Lung (tissue), 12 donors: ENCODE measurements around the gene KIAA0319L. TPM values are rescaled to one million over a fixed set of nuclear protein-coding genes. Genes with fewer than 3 reads are reported as not detected.

ENCODE experiments used
- ATAC-seq: fragments of 200-7000 bp; cut with Tn5 transposase; one replicate; pipeline ENCODE4 v1.9.1; 2020; ENCODE audit warnings: moderate number of reproducible peaks; ENCODE audit not compliant: insufficient read depth, low FRiP score
- DNase-seq, 3 donors: peaks; one replicate each; pipeline ENCODE4 v3.0.0-alpha.2; 2013 to 2017
- H3K27ac ChIP-seq, 2 donors: one replicate each; pipeline ENCODE4 v1.5.1; 2013; ENCODE audit warnings: mild to moderate bottlenecking in 2 of 2, moderate library complexity in 2 of 2, control low read depth in 1 of 2, inconsistent platforms in 1 of 2, low read depth in 1 of 2, low read length in 1 of 2
- H3K27me3 ChIP-seq, 3 donors: one replicate each; pipeline ENCODE4 v1.5.1; 2013; ENCODE audit warnings: low read length in 2 of 3; ENCODE audit not compliant: control insufficient read depth in 3 of 3, insufficient read depth in 3 of 3
- H3K36me3 ChIP-seq, 4 donors: one replicate each; pipeline ENCODE4 v1.5.1; 2013; ENCODE audit warnings: low read length in 4 of 4, mild to moderate bottlenecking in 1 of 4, moderate library complexity in 1 of 4; ENCODE audit not compliant: control insufficient read depth in 4 of 4, insufficient read depth in 4 of 4
- H3K4me1 ChIP-seq, 5 donors: one replicate each; pipeline ENCODE4 v1.5.1; 2013; ENCODE audit warnings: low read length in 5 of 5, mild to moderate bottlenecking in 2 of 5, moderate library complexity in 1 of 5; ENCODE audit not compliant: control insufficient read depth in 5 of 5, insufficient read depth in 5 of 5
- H3K4me3 ChIP-seq: one replicate; pipeline ENCODE4 v1.5.1; 2013; ENCODE audit warnings: mild to moderate bottlenecking, control low read depth, moderate library complexity
- H3K9ac ChIP-seq, 2 donors: one replicate each; pipeline ENCODE4 v1.5.1; 2013; ENCODE audit warnings: low read length in 2 of 2, control low read depth in 1 of 2; ENCODE audit not compliant: insufficient read depth in 1 of 2
- H3K9me3 ChIP-seq, 4 donors: one replicate each; pipeline ENCODE4 v1.5.1; 2013; ENCODE audit warnings: low read length in 3 of 4, mild to moderate bottlenecking in 1 of 4, moderate library complexity in 1 of 4; ENCODE audit not compliant: control insufficient read depth in 4 of 4, insufficient read depth in 3 of 4
- WGBS, 2 donors: extraction: QIAGEN DNeasy Blood & Tissue Kit; methylation state at CpG; one replicate each; pipeline ENCODE4 v1.1.7; 2013; 5-methylcytosine and 5-hydroxymethylcytosine counted together
- polyA plus RNA-seq, 2 donors: library from polyadenylated mRNA; stranded (reverse); fragments of 200-250 nt; gene quantifications; one replicate each; pipeline ENCODE4 v1.2.1, GENCODE V29; 2013
- total RNA-seq, 2 donors: library from RNA; depleted of rRNA in 1 of 2; stranded (reverse); fragments of >200 nt in 1 of 2; gene quantifications; one replicate each; pipeline ENCODE4 v1.2.1, GENCODE V29; 2014 to 2021
- TF ChIP-seq, protein P1 (sequence below): IDR thresholded peaks from 2 replicates; pipeline ENCODE4 v1.5.1; 2012; ENCODE audit warnings: mild to moderate bottlenecking; ENCODE audit errors: control extremely low read depth, extremely low read depth
- donor health status: control.
- donor health status: control.
- donor health status: Bipolar disorder and iron deficiency.
- donor health status: healthy.
- donor health status: DM: yes; HTN: yes; CAD: no.

The KIAA0319L gene
- total and polyA plus RNA-seq, 4 donors: 20.3 to 121 (median 60.9) TPM

DNA sequence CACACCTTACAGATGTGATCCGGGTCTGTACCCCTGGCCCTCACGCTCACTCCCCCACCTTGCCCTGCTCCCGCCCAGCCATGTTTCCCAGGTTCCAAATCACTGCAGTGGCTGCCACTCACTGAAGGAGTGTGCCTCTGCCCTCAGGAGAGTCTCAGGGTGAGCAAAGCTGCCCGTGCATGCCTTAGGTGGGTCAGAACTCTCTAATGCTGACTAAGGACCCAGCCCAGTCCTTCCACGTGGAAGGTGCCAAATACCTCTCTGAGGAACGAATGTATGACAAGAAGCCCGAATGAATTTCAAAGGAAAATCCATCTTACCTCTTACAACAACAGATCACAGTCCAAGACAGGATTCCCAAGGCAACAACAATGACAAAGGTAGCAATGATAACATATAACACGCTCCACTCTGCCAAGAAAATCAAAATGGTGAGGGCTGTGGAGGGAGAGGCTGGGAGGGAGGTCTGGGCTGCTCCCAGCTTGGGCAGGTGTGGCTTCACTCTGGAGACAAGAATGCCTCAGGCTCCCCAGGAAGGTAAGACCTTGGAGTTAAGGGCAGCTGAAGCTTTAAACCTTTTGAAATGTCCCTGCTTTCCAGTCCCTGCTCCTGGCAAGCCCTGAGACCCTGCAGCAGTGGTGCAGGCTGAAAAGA, 115.2 kb downstream of the KIAA0319L start:
- H3K36me3 ChIP-seq: peaks cover 12 to 51% (median 40%) of the 10 kb centered on the region in 4 donors
- no peaks in the 10 kb centered on the region for H3K4me1 ChIP-seq
- H3K27me3 ChIP-seq: no peaks in the 10 kb centered on the region
- DNase-seq: no peak
- no peak overlapping the region for H3K4me3 ChIP-seq
- TF ChIP-seq, protein P1, sequence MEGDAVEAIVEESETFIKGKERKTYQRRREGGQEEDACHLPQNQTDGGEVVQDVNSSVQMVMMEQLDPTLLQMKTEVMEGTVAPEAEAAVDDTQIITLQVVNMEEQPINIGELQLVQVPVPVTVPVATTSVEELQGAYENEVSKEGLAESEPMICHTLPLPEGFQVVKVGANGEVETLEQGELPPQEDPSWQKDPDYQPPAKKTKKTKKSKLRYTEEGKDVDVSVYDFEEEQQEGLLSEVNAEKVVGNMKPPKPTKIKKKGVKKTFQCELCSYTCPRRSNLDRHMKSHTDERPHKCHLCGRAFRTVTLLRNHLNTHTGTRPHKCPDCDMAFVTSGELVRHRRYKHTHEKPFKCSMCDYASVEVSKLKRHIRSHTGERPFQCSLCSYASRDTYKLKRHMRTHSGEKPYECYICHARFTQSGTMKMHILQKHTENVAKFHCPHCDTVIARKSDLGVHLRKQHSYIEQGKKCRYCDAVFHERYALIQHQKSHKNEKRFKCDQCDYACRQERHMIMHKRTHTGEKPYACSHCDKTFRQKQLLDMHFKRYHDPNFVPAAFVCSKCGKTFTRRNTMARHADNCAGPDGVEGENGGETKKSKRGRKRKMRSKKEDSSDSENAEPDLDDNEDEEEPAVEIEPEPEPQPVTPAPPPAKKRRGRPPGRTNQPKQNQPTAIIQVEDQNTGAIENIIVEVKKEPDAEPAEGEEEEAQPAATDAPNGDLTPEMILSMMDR: no peak
- WGBS, 2 donors: 93% methylated on average over 8 of the region's 8 CpGs
- no peak overlapping the region for H3K9ac ChIP-seq
- no peak for ATAC-seq
- no peak overlapping the region for H3K27ac ChIP-seq
- H3K9me3 ChIP-seq: no peaks in the 10 kb centered on the region

DNA sequence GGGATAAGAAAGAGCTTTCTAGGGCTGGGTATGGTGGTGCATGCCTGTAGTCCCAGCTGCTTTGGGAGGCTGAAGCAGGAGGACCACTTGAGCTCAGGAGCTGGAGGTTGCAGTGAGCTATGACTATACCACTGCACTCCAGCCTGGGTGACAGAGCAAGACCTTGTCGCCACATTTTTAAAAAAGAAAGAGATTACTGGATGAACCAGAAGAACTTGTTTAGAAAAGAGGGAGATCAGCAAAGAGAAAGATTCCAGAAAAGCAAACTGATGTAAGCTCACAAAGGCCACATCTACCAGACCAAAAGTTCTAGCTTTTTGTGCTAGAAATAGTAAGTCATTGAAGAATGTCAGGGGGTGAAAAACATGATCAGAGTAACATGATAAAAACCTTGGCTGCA, 117.6 kb downstream of the KIAA0319L start:
- Histone ChIP-seq H3K36me3 (peaks cover 11 to 64% (median 51%) of the 10 kb centered on the region in 4 donors), H3K27ac (no peak overlapping the region), H3K27me3 (no peaks in the 10 kb centered on the region), H3K9me3 (no peaks in the 10 kb centered on the region), H3K9ac (no peak overlapping the region), H3K4me3 (no peak overlapping the region), H3K4me1 (no peaks in the 10 kb centered on the region)
- 93 to 95% methylated on average over 1 of the region's 1 CpG for WGBS, 2 donors
- TF ChIP-seq, protein P1: no peak
- ATAC-seq (no peak), DNase-seq (no peak)

DNA sequence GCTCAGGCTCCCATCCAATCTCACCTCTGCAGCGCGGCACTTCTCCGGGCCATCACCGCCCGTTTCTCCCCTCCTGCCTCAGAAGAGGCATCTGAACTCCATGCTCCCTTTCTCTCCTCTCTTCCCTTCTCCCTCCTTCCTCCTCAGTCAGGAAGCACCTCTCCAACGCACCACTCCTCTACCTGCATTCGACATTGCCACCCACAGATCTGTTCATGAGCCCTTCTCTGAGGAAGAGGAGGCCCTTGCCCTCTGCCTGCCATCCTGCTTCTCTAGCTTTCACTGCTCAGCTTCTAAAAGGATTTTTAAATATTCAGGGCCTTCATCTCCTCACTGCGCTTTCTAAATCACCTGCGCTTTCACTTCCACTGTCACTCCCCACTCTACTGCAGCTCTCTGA, 120.0 kb downstream of the KIAA0319L start:
- Histone ChIP-seq H3K9ac (no peak overlapping the region), H3K4me1 (no peaks in the 10 kb centered on the region), H3K36me3 (peaks cover 11 to 63% (median 41%) of the 10 kb centered on the region in 4 donors), H3K4me3 (no peak overlapping the region), H3K27ac (no peak overlapping the region), H3K9me3 (no peaks in the 10 kb centered on the region), H3K27me3 (no peaks in the 10 kb centered on the region)
- WGBS, 2 donors: 97% methylated on average over 9 of the region's 9 CpGs
- DNase-seq: no peak
- TF ChIP-seq, protein P1: no peak
- no peak for ATAC-seq

DNA sequence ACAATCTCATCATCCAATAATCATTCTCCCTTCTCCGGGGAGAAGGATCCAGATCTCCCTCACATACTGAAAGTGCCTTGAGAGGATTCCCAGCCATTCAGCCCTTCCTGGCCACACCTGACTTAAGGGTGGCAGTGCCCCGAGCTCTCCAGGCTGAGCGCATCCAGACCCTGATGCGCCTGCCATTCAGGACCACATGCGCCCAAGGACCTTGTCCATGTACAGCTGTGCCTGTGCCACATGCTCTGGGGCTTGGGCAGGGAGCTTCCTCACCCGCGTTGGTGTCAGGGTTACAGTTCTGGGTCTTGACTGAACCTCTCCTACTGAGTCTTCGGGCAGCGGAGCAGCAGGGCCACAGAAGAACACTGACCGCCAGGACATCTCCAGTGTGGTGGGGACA, 121.1 kb downstream of the KIAA0319L start:
- WGBS, 2 donors: 94 to 97% methylated on average over 10 of the region's 10 CpGs
- Histone ChIP-seq H3K4me3 (no peak overlapping the region), H3K36me3 (peaks cover 11 to 59% (median 35%) of the 10 kb centered on the region in 4 donors), H3K9me3 (no peaks in the 10 kb centered on the region), H3K27ac (no peak overlapping the region), H3K27me3 (no peaks in the 10 kb centered on the region), H3K4me1 (no peaks in the 10 kb centered on the region), H3K9ac (no peak overlapping the region)
- ATAC-seq (no peak), DNase-seq (no peak)
- TF ChIP-seq, protein P1: no peak
